ENCODE measurements around the gene PXT1. TPM values are rescaled to one million over a fixed set of nuclear protein-coding genes. Genes with fewer than 3 reads are reported as not detected.

PXT1 gene
- total RNA-seq, 1 donor from 2014 or later: not detected

DNA sequence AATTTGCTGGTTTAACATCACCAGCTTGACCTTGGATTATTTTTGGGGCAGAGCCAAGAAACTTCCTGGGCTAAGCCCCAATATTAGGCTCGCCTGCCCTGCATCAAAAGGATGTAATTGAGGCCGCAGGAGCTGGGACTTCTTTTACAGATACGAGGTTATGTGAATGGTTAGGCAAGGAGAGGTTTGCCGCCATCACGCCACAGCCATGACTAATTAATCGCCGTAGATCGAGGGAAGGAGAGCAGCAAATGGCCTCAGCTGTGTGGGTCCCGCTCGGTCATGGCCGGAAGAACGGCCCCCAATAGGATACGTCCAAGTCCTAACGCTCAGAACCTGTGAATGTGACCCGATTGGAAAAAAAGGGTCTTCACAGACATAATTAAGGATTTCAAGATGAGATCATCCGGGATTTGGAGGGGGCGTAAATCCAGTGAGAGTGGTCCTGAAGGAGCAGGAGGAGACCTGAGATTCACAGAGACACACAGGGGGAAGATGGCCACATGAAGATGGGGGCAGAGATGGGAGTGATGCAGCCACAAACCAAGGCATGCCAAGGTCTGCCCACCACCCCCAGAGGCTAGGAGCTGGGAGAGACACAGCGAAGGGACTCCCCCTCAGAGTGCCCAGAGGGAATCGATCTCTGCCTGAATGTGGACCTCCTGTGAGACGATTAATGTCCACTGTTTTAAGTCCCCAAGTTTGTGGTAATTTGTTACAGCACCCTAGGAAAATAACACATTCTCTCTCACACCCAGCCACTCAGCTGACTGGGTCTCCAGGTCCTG lies 96.0 kb downstream of the PXT1 start:
- H3K4me2 ChIP-seq: no peak overlapping the region
- H3K9ac ChIP-seq: no peak overlapping the region
- no peak overlapping the region for H3K27ac ChIP-seq
- H3F3A ChIP-seq (ENCODE audit: low read depth): no peaks in the 10 kb centered on the region
- no peaks in the 10 kb centered on the region for H4K20me1 ChIP-seq (ENCODE audit: low read depth)
- no peaks in the 10 kb centered on the region for H3K27me3 ChIP-seq
- no peak overlapping the region for H2AFZ ChIP-seq (replicated peaks)
- no peaks in the 10 kb centered on the region for H3K36me3 ChIP-seq
- Mint-ChIP-seq H3K4me1 (peaks cover 32% of the 10 kb centered on the region), H3K27me3 (ENCODE audit: insufficient read depth, low read depth) (peaks cover 2% of the 10 kb centered on the region), H3K27ac (peak overlapping the region; percentile 15), H3K9me3 (no peaks in the 10 kb centered on the region), H3K36me3 (no peaks in the 10 kb centered on the region), H3K4me3 (no peak overlapping the region)
- TF ChIP-seq EZH2 (IDR thresholded peaks at IDR 0.05) (no peak), CTCF (IDR thresholded peaks at IDR 0.05) (no peak), EZH2phosphoT487 (IDR thresholded peaks at IDR 0.05) (no peak)
- DNase-seq (ENCODE audit: low spot score): no peak
- no peaks in the 10 kb centered on the region for H3K79me2 ChIP-seq (ENCODE audit: low read depth)
- H3K4me1 ChIP-seq: peaks cover 4% of the 10 kb centered on the region
- H3K4me3 ChIP-seq: no peak overlapping the region
- no peaks in the 10 kb centered on the region for H3K9me3 ChIP-seq (ENCODE audit: low read depth)

DNA sequence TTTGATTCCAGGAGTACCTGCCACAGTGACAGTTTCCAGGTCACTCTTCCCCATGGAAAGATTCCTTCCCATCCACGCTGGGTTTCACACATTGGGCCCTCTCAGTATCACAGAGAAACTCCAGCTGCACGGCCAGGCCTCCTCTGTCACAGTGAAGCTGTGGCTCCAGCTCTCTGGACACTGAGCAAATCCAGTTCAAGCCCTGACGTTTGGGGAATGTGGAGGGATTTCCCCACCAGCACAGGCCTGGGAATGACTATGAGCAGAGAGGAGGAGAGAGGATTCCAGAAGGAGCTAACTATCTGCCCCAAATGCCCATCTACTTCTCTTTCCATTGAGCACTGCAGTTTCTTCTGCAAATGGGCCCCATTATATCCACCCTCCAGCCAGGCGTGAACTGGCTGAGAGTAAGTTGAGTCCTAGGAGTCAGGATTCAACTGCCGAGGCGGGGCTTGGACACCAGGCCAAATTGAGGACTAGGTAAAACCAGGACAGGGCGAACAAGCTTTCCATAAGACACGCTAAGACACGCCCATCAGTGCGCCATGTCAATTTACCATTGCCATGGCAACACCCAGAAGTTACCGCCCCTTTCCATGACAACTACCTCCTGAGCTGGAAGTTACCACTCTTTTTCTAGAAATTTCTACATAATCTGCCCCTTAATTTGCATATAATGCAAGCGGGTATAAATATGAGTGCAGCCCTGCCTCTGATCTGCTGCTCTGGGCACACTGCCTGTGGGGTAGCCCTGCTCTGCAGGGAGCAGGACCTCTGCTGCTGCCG lies 96.8 kb downstream of the PXT1 start:
- peak; percentile 32 for DNase-seq (ENCODE audit: low spot score)
- Histone ChIP-seq H4K20me1 (ENCODE audit: low read depth) (no peaks in the 10 kb centered on the region), H3K79me2 (ENCODE audit: low read depth) (no peaks in the 10 kb centered on the region), H3K4me1 (peaks cover 4% of the 10 kb centered on the region), H3K27me3 (peaks cover 5% of the 10 kb centered on the region), H3K27ac (no peak overlapping the region), H2AFZ (replicated peaks) (peak overlapping the region; percentile 91), H3K9ac (no peak overlapping the region), H3K4me2 (no peak overlapping the region), H3K4me3 (no peak overlapping the region), H3K9me3 (ENCODE audit: low read depth) (no peaks in the 10 kb centered on the region), H3K36me3 (no peaks in the 10 kb centered on the region), H3F3A (ENCODE audit: low read depth) (no peaks in the 10 kb centered on the region)
- Mint-ChIP-seq H3K36me3 (no peaks in the 10 kb centered on the region), H3K27me3 (ENCODE audit: insufficient read depth, low read depth) (peaks cover 6% of the 10 kb centered on the region), H3K4me1 (peaks cover 26% of the 10 kb centered on the region), H3K27ac (no peak overlapping the region), H3K9me3 (no peaks in the 10 kb centered on the region), H3K4me3 (no peak overlapping the region)
- TF ChIP-seq EZH2 (IDR thresholded peaks at IDR 0.05): no peak
- no peak for TF ChIP-seq CTCF (IDR thresholded peaks at IDR 0.05)
- no peak for TF ChIP-seq EZH2phosphoT487 (IDR thresholded peaks at IDR 0.05)

DNA sequence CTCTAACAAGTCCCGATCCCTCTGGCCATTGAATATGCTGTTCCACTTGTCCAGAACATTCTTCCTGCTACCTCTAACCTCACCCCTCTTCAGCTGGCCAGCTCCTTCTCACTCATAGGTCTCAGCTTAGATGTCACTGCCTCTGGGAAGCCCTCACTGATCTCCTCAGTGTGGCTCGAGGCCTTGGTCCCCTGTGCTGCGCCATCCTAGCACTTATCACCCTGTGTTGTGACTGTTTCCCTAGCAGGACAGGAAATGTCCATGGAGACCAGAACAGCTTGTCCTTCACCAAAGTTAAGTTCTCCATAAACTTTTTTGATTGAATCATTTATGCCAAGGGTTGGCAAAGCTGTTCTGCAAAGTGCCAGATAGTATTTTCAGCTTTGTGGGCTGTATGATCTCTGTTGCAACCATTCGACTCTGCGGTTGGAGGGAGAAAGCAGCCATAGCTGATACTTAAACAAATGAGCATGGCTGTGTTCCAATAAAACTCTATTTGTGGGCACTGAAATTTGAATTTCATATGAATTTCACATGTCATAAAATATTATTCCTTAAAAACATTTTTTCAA lies 99.5 kb downstream of the PXT1 start:
- no peak for TF ChIP-seq CTCF (IDR thresholded peaks at IDR 0.05)
- TF ChIP-seq EZH2phosphoT487 (IDR thresholded peaks at IDR 0.05): no peak
- TF ChIP-seq EZH2 (IDR thresholded peaks at IDR 0.05): no peak
- Mint-ChIP-seq H3K27ac (no peak overlapping the region), H3K36me3 (no peaks in the 10 kb centered on the region), H3K4me1 (peaks cover 29% of the 10 kb centered on the region), H3K4me3 (no peak overlapping the region), H3K9me3 (no peaks in the 10 kb centered on the region), H3K27me3 (ENCODE audit: insufficient read depth, low read depth) (peaks cover 7% of the 10 kb centered on the region)
- Histone ChIP-seq H3K9ac (no peak overlapping the region), H3K4me3 (no peak overlapping the region), H3K4me1 (peaks cover 4% of the 10 kb centered on the region), H3K79me2 (ENCODE audit: low read depth) (no peaks in the 10 kb centered on the region), H3K36me3 (no peaks in the 10 kb centered on the region), H3F3A (ENCODE audit: low read depth) (no peaks in the 10 kb centered on the region), H3K4me2 (no peak overlapping the region), H3K9me3 (ENCODE audit: low read depth) (no peaks in the 10 kb centered on the region), H2AFZ (replicated peaks) (no peak overlapping the region), H4K20me1 (ENCODE audit: low read depth) (no peaks in the 10 kb centered on the region), H3K27me3 (peaks cover 29% of the 10 kb centered on the region), H3K27ac (no peak overlapping the region)
- no peak for DNase-seq (ENCODE audit: low spot score)

Data from neural progenitor cell (in vitro differentiated cells).